Calu3 (cell line): Measurements from ENCODE around the gene GAL3ST1. TPM values are rescaled to one million over a fixed set of nuclear protein-coding genes. Genes with fewer than 3 reads are reported as not detected.
"Not testable (repeated sequence)": the region's sequence is repeated elsewhere in the genome, so short reads cannot be mapped to it uniquely, and the experiment has no call there.

ENCODE experiments used
- Bru-seq: library from RNA; stranded (reverse); fragments of 400-500 nt; gene quantifications from one replicate; lab custom pipeline; 2021; lab: Mats Ljungman, UMichigan
- BruChase-seq, 2 experiments: library from RNA; stranded (reverse); fragments of 400-500 nt; gene quantifications; one replicate each; lab custom pipeline; 2021; lab: Mats Ljungman, UMichigan
- BruUV-seq: library from RNA; stranded (reverse); fragments of 400-500 nt; replicated peaks from 2 replicates; lab custom pipeline; 2021; lab: Mats Ljungman, UMichigan
- CTCF ChIA-PET: fragments of 300-600 bp; sonication (Branson Sonifier 250); formaldehyde crosslinking; loops from one replicate; lab custom pipeline; 2022; ENCODE audit warnings: antibody characterized with exemption; lab: Charles Lee
- DNase-seq: peaks from one replicate; pipeline ENCODE4 v3.0.0; 2022
- H3K27ac Mint-ChIP-seq: one replicate; pipeline ENCODE4 v1.8.0; 2022; ENCODE audit warnings: mixed read lengths; ENCODE audit not compliant: unreplicated experiment
- H3K27me3 Mint-ChIP-seq: one replicate; pipeline ENCODE4 v1.8.0; 2022; ENCODE audit warnings: mixed read lengths; ENCODE audit not compliant: unreplicated experiment
- H3K36me3 Mint-ChIP-seq: one replicate; pipeline ENCODE4 v1.8.0; 2022; ENCODE audit warnings: mild to moderate bottlenecking, moderate library complexity, mixed read lengths; ENCODE audit not compliant: insufficient read depth, unreplicated experiment
- H3K4me1 Mint-ChIP-seq: one replicate; pipeline ENCODE4 v1.8.0; 2022; ENCODE audit warnings: mild to moderate bottlenecking, low read depth, mixed read lengths; ENCODE audit not compliant: unreplicated experiment
- H3K4me3 Mint-ChIP-seq: one replicate; pipeline ENCODE4 v1.8.0; 2022; ENCODE audit warnings: mild to moderate bottlenecking, low read depth, moderate library complexity, mixed read lengths; ENCODE audit not compliant: unreplicated experiment
- H3K9me3 Mint-ChIP-seq: one replicate; pipeline ENCODE4 v1.8.0; 2022; ENCODE audit warnings: low read depth, mixed read lengths; ENCODE audit not compliant: unreplicated experiment
- CTCF ChIP-seq: fragments of 200-600 bp; IDR thresholded peaks from one replicate; pipeline ENCODE4 v1.8.0; 2022; ENCODE audit warnings: antibody characterized with exemption; ENCODE audit not compliant: unreplicated experiment
- intact Hi-C: fragments of 100-400 bp; cut with micrococcal nuclease; formaldehyde crosslinking; loops from one replicate; pipeline ENCODE4 v1.10.0; 2022; ENCODE audit not compliant: unreplicated experiment
- long read RNA-seq: library from polyadenylated mRNA; stranded (forward); transcript quantifications from one replicate; pipeline ENCODE4 v2.0.0, GENCODE V29; 2022
- total RNA-seq: library from RNA; stranded (reverse); gene quantifications from 2 replicates; pipeline ENCODE4 v1.2.3, GENCODE V29; 2022

The GAL3ST1 gene
- total RNA-seq (6.5 and 8.2 TPM in 2 replicates), Bru-seq, nascent RNA (percentile 45 among the genes with signal in this experiment), BruChase-seq, experiment 1, labeled RNA remaining after a 6-hour chase (percentile 43 among the genes with signal in this experiment), BruChase-seq, experiment 2, labeled RNA remaining after a 2-hour chase (percentile 43 among the genes with signal in this experiment)
- long read RNA-seq, transcript GAL3ST1-204 (3 exons, 1,712 nt): major isoform, 13 of 21 reads
- long read RNA-seq, partial matches to known transcripts: 0 of 21 reads
- long read RNA-seq, other reads (novel, unspliced or antisense): 3 of 21 reads

- intact Hi-C loops: no loop called here
- BruUV-seq: no TSS peak
- peak within 1 kb of the TSS; percentile 53 for H3K27ac Mint-ChIP-seq
- TF ChIP-seq CTCF: no peak
- H3K4me1 Mint-ChIP-seq: peaks cover 20% of the 10 kb centered on the region
- peaks cover 42% of the 10 kb centered on the region for H3K36me3 Mint-ChIP-seq
- DNase-seq: peak; percentile 58
- H3K4me3 Mint-ChIP-seq: peak within 1 kb of the TSS; percentile 58
- H3K9me3 Mint-ChIP-seq: no peaks in the 10 kb centered on the region
- CTCF ChIA-PET: interaction anchor here (0.6 kb wide), 1 partner anchor 11 kb away, joined by 3 read pairs; no protein-coding TSS in a partner anchor
- H3K27me3 Mint-ChIP-seq: no peaks in the 10 kb centered on the region
Observed at GRCh38 chr22:30574095-30574981, at the start of gene GAL3ST1. GAL3ST1 (minus strand) TSS chr22:30574665; CDS start chr22:30557392, 17,273 bp downstream.

DNA sequence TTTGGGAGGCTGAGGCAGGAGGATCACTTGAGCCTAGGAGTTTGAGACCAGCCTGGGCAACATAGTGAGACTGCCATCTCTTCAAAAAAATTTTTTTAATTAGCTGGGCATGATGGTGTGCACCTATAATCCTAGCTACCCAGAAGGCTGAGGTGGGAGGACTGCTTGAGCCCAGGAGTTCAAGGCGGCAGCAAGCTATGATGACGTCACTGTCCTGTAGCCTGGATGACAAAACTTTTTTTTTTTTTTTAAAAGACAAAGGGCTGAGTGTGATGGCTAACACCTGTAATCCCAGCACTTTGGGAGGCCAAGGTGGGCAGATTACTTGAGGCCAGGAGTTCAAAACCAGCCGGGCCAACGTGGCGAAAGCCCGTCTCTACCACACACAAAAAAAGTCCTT is 45.4 kb upstream of the GAL3ST1 start:
- CTCF ChIA-PET: interaction anchor here (0.7 kb wide), 1 partner anchor 1016 kb away, joined by 4 read pairs; the partner anchor contains the start of gene NF2
- DNase-seq, H3K36me3 Mint-ChIP-seq, H3K9me3 Mint-ChIP-seq, H3K27ac Mint-ChIP-seq, H3K4me3 Mint-ChIP-seq, BruUV-seq, intact Hi-C loops, H3K27me3 Mint-ChIP-seq, H3K4me1 Mint-ChIP-seq: not testable (repeated sequence)

GRCh38 chr22:30617819-30618218 is 43.4 kb upstream of the GAL3ST1 start:
- H3K27me3 Mint-ChIP-seq: no peaks in the 10 kb centered on the region
- H3K4me1 Mint-ChIP-seq: peaks cover 10% of the 10 kb centered on the region
- no TSS peak for BruUV-seq
- H3K9me3 Mint-ChIP-seq: no peaks in the 10 kb centered on the region
- H3K36me3 Mint-ChIP-seq: no peaks in the 10 kb centered on the region
- H3K4me3 Mint-ChIP-seq: no peak overlapping the region
- intact Hi-C loops: no loop called here
- DNase-seq: no peak
- TF ChIP-seq CTCF: no peak
- CTCF ChIA-PET: no interaction called here
- no peak overlapping the region for H3K27ac Mint-ChIP-seq

DNA sequence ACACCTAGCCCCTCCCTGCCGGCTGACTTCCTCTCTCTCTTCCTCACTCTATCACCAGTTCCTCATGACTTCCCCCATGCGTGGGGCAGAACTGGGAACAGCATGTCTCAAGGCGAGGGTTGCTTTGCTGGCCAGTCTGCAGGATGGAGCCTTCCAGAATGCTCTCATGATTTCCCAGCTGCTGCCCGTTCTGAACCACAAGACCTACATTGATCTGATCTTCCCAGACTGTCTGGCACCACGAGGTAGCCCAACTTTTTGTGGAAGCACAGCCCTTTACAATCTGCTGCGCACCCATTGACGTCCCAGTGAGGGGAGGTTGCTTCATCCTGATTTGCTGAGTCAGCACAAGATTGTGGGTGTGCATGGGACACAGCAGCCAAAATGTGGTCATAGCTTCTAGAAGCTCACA is 41.1 kb upstream of the GAL3ST1 start:
- H3K4me3 Mint-ChIP-seq: no peak overlapping the region
- no TSS peak for BruUV-seq

More for the DNA sequence above, 41.1 kb upstream of the GAL3ST1 start:
- no peak overlapping the region for H3K27ac Mint-ChIP-seq
- TF ChIP-seq CTCF: no peak
- H3K4me1 Mint-ChIP-seq: peaks cover 10% of the 10 kb centered on the region
- no peaks in the 10 kb centered on the region for H3K27me3 Mint-ChIP-seq
- DNase-seq: no peak
- CTCF ChIA-PET: no interaction called here
- no peaks in the 10 kb centered on the region for H3K36me3 Mint-ChIP-seq
- no peaks in the 10 kb centered on the region for H3K9me3 Mint-ChIP-seq
- intact Hi-C loops: no loop called here
